HG03280 (cell line): ENCODE data around the gene TMEM179B.

Source experiments
- ATAC-seq: cut with Tn5 transposase; IDR thresholded peaks from one replicate; pipeline ENCODE4 v1.9.1; 2021; ENCODE audit warnings: mild to moderate bottlenecking, moderate library complexity; ENCODE audit not compliant: unreplicated experiment

TMEM179B gene

DNA sequence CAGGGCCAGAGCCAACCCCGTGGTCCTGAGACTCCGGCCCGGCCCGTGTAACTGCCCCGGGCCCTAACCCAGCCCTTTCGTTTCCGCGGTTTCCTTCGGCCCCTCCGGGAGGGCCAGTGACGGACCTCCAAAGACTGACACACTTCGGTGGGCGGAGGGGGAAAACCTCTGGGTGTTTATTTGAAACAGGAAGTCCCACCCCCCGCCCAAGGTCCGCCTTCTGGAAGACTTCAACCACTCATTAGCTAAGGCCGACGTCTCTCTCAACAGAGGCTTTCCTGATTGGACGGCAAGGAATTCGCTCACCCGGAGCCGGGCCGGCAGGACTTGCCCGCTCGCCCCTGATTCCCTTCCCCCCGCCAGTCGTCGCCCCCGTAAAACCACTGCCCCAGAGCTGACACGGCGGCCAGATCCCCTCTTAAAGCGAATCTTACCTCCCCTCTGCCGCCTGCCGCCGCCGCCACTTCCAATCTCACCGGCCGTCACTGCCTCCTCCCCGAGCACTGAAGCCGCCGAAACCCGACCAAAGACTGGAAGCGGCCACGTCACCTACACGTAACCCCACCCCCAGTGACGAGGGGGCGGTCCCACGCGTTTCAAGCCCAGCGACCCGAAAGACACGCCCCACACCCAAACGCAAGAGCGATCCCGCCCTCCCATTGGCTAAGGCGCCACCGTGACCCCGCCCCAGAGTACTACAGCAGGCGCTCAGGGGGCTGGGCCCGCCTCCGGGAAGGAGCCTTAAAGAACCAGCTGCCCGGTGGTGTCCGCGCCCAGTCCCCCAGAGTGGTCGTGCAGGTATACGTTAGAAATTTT, 44.5 kb downstream of the TMEM179B start, which contains the start of gene STX5:
STX5 (minus strand) TSS at position 532 of the 816 bp plus-strand sequence. CDS start 808 bp downstream, outside the sequence.
- peak; percentile 88 for ATAC-seq

- peak; percentile 24 for ATAC-seq
These were observed 45.4 kb downstream of the TMEM179B start, which contains the start of gene TEX54 for GRCh38 chr11:62832336-62833234. Gene TEX54 (minus strand): TSS chr11:62832841.

DNA sequence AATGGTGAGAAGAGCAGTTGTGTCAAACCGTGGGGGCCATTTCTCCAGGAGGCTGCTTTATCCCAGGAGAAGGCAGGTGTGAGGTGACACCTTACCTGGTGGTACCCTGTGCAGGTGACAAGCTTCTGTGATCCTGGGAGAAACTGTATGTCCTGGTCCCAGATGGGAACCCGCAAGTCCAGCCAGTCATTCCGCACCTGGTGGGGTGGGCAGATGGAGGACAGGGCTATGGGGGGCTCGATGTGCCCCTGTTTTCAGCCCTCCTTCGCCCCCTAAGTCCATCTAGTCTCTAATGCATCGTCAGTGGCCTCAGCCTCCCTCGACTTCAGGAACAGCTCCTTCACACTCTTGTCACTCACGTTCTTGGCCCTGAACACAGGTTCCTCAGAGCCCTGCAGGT, 48.1 kb downstream of the TMEM179B start:
- no peak for ATAC-seq

DNA sequence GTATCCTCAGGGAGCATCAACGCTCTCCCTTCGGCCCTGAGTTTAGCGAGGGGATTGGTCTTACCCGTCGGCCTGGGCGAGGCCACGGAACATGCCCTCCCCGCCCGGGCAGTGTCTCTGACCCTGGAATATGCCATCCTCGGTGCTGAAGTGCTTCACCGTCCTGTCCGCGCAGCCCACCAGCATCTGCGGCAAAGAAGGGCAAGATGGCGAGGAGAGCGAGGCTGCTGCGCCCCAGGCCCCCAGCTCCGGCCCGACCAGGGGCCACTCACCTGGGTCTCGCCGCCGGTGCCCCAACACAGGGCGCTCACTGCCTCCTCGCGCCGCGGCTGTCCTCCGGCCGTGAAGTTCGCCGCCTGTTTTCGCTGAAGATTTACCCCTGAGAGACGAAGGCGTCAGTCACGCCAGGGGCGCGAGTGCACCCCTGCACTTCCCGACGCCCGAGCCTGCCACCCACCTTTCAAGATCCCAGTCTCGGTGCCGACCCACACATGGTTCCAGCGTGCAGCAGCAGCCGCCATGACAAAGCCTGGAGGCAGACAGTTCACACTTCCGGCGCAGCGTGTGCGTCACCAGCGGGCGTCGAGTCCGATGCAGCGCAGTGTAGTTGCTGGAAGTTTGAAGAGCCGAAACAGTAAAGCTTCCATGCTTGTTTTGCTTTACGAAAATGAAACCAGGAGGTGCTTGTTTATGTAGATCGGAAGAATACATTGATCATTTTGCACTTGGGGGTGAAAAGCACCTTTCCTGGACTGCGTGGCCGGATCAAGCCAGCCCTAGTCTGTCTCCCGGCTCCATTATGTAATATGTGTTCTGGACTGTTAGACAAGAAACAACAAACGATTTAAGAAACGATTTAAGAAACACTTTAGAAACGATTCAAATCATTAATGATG, 52.1 kb downstream of the TMEM179B start, which contains the start of gene WDR74:
WDR74 (minus strand) TSS at position 541 of the 896 bp plus-strand sequence; CDS start at position 521, 20 bp downstream.
- peak; percentile 50 for ATAC-seq
